GM18507 (cell line): ENCODE results near the gene HECTD1.
"Not testable (repeated sequence)": the region's sequence is repeated elsewhere in the genome, so short reads cannot be mapped to it uniquely, and the experiment has no call there.

Experiments
- DNase-seq: peaks from one replicate; pipeline ENCODE4 v3.0.0; 2011; ENCODE audit warnings: low read depth; ENCODE audit not compliant: insufficient read length; ENCODE audit errors: extremely low spot score
- FAIRE-seq: peaks from 2 replicates; lab custom pipeline; 2011; peaks lifted over from hg19 to GRCh38; lab: Jason Lieb, UNC

Gene HECTD1

DNA sequence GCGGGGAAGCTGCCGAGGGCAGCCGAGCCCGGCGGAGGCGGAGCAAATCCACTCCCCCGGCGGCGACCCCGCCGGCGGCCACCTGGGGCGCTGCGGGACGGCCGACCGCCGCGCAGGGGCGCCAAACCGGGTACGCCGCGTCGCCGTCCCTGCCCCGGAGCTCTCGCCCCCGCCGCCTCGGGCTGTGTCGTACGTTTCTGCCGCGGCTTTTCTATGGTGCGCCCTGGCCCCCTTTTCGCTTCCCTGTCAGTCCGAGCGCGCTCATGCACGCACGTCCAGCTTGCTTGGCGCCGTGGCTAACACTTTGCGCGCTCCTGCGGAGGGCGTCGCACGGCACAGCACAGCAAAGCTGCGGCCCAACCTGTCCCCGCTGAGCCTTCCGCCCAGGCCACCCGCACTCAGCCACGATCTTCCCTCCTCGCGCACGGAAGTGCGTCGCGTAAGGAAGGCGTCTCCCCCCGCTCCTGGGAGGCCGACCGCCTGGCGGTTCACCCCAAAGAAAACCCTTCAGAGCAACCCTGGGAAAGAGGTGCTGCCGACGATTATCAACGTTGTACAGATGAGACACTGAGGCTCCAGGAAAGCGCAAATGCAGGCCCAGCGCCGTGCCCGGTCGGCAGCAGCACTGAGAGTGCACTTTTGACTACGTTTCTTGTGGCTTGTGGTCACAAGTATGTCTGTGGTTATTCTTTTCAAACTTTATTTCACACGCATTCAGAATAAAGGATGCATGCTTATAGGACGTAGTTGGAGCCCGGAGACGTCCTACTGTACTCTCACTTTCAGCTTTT lies at the start of gene HECTD1:
TSS of gene HECTD1 (minus strand) at position 39 of the 791 bp plus-strand sequence. CDS start 1,857 bp downstream, outside the sequence.
- FAIRE-seq (peak; percentile 92), DNase-seq (peak; percentile 71)

DNA sequence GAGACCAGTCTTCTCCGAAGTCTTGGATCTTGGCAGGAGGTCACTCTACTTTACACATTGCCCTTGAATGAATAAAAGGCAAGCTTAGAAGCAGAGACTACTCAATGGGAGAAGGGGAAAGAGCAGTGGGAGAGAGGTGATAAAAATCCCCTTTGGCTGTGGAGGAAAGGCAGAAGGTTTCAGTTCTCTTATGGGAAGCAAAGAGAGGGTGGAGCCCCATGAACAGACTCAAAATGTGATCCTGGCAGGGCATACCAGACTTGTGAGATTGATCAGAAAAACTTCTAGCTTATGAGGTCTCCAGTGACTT lies 49.6 kb upstream of the HECTD1 start:
- FAIRE-seq (no peak), DNase-seq (no peak)

DNA sequence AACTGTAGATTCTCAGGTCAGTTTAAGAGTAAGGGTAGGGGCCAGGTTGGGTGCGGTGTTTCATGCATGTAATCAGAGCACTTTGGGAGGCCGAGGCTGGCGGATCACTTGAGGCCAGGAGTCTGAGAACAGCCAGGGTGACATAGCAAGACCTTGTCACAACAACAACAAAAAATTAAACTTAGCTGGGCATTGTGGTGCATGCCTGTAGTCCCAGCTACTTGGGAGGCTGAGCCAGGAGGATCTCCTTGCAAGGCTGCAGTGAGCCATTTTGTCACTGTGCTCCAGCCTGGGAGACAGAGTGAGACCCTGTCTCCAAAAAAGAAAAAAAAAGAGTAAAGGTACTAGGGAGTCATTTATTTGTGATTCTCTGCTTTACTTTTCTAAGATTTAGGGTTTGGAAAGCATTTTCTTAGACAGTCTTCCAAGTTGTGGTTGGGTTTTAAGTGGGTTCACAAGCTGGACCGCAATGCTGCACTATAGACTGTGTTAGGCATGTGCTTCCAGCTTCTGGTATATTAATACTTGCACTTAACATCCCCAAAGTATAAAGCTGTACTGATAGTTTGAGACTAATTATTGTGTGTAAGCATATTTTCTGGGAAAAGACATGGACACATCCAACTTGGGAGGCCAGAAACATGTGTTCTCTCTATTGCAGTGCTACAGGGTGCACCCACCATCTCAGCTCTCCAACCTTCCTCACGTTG lies 49.1 kb upstream of the HECTD1 start:
- no peak for FAIRE-seq

DNA sequence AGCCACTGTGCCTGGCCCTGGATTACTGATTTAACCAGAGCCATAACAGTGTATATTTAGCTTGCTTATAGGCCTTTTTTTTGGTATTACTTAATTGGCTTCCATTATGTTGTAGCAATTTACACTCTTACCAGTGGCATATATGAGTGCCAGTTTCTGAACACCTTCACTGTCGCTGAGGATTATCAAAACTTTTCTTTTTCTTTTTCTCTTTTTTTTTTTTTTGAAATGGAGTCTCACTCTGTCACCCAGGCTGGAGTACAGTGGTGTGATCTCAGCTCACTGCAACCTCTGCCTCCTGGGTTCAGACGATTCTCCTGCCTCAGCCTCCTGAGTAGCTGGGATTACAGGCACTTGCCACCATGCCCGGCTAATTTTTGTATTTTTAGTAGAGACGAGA lies 48.3 kb upstream of the HECTD1 start:
- FAIRE-seq, DNase-seq: not testable (repeated sequence)

More for the DNA sequence above, 49.1 kb upstream of the HECTD1 start:
- DNase-seq, result no peak

DNA sequence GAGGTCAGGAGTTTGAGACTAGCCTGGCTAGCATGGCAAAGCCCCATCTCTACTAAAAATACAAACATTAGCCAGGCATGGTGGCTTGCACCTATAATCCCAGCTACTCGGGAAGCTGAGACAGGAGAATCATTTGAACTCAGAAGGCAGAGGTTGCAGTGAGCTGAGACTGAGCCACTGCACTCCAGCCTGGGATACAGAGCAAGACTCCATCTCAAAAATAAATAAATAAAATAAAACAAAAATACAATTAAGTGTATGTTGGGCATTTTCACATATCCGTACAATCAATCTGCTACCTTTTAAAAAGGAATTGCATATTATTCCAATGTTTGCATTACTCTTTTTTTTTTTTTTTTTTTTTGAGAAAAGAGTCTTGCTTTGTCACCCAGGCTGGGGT lies 47.7 kb upstream of the HECTD1 start:
- DNase-seq, result no peak
- no peak for FAIRE-seq

DNA sequence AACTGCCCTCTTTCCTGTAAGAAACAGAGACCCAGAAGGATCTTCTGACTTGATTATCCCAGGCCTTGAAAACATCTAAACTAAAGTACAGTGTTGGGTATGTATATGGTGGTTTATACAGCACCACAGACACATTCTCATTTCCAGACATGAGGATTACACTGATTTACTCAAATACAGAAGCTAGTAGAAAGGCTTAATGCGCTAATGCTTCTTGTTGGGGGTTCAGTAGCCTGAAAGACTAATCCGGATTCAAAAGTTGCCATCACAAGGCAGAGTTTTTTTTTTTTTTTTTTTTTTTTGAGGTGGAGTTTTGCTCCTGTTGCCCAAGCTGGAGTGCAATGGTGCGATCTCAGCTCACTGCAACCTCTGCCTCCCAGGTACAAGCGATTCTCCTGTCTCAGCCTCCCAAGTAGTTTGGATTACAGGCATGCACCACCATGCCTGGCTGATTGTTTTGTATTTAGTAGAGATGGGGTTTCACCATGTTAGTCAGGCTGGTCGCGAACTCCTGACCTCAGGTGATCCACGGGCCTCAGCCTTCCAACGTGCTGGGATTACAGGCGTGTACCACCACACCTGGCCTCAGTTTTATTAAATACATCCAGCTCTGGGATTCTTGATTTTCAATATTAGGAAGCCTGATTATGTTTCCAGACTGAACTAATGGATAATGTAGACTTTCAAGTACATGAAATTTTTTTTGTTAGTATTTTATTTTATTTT lies 46.3 kb upstream of the HECTD1 start:
- DNase-seq, result no peak
- no peak for FAIRE-seq

DNA sequence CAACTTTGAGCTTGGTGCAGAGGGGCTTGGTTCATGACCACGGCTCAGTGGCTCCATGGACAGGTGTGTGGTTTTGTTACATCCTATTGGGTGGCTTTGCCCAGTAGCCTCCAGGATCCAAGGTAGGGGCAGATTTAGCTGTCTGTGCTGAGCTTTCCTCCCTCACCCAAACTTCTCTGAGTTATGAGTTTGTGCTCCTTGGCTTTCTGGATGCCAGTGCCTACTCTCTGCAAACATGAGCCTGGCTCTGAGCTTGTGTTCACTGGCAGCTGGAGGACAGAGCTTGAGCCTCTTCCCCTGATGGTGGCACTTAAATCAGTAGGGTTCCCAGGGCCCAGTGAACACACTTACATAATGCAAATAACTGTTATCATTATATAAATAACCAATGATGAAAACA lies 45.3 kb upstream of the HECTD1 start:
- FAIRE-seq (no peak), DNase-seq (no peak)

DNA sequence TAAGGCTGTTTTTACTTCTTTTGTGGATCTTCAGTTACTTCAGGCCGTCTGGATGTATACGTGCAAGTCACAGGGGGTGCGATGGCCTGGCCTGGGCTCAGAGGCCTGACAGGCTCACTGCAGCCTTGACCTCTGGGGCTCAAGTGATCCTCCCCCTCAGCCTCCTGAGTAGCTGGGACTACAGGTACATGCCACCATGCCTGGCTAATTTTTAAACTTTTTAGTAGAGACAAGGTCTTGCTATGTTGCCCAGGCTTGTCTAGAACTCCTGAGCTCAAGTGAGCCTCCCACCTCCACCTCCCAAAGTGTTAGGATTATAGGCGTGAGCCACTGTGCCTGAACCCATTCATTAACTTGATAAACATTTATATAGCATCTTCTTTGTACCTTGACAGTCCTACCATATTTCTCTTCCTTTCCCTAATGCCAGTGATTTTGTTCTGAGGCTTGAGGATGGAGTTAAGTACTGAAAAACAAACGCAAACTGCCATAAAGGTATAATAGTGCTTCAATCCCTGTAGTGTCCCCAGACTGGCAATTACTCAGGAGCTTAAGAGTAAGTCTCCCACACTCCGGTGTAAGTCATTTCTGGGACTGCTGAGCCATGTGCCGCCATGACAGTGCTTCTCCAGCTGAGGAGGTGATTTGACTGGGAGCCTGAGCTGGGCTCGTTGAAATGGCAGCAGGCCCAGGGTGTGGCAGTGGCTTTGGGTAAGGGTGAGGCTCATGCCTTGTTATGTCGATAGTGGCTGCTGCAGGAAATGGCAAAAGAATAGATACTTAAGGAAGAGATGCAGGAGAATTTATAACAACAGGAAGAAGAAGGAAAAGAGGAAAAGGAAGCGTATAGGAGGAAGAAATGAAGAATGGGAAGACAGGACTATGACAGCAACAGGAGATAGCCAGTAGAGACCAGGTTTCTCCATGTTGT lies 43.7 kb upstream of the HECTD1 start:
- DNase-seq (no peak), FAIRE-seq (no peak)

DNA sequence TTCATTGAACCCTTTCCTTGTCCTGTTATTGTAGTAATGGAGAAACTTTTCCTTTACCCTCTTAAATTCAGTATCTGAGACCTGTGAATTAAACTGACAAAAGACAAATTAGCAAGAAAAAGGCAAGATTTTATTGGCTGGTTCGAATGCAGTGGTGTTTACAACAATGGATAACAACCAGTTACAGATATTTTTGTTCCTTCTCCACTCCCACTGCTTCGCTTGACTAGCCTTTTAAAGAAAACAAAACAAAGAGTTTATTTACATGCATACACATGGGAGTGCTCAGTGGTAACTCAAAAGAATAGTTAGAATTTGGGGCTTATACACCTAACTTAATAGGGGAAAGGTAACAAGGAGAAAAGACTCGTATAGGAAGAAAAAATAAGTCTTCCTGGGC lies 37.0 kb upstream of the HECTD1 start:
- no peak for FAIRE-seq

DNA sequence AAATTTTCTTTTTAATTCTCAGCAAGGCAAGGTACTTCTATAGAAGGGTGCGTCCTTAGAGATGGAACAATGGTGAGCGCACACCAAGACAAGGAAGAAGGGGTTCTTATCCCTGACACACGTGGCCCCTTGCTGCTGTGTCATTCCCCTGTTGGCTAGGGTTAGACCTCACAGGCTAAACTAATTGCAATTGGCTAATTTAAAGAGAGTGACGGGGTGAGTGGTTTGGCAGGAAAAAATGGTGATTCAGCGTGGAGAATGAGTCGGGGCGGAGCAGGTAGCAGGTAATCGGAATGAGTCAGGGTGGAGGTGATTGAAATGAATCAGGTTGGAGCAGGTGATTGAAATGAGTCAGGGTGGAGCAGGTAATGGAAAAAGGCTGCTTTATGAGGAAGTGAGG lies 36.3 kb upstream of the HECTD1 start:
- no peak for FAIRE-seq
- DNase-seq, result no peak

More for the DNA sequence above, 37.0 kb upstream of the HECTD1 start:
- no peak for DNase-seq

DNA sequence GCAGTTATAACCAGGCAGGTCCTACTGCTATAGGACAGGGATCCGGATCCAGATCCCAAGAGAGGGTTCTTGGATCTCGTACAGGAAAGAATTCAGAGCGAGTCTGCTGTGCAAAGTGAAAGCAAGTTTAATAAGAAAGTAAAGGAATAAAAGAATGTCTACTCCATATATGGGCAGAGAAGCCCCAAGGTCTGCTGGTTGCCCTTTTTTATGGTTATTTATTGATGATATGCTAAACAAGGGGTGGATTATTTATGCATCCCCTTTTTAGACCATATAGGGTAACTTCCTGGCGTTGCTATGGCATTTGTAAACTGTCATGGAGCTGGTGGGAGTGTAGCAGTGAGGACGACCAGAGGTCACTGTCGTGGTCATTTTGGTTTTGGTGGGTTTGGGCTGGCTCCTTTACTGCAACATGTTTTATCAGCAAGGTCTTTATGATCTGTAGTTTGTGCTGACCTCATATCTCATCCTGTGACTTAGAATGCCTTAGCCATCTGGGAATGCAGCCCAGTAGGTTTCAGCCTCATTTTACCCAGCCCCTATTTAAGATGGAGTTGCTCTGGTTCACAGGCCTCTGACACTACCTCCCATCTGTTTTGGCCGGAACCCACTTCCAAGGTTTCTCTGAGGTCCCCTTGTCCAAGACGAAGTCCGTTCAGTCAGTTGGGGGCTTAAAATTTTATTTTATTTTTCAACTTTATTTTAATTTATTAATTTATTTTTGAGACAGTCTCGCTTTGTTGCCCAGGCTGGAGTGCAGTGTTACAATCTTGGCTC lies 34.8 kb upstream of the HECTD1 start:
- DNase-seq, FAIRE-seq: not testable (repeated sequence)

DNA sequence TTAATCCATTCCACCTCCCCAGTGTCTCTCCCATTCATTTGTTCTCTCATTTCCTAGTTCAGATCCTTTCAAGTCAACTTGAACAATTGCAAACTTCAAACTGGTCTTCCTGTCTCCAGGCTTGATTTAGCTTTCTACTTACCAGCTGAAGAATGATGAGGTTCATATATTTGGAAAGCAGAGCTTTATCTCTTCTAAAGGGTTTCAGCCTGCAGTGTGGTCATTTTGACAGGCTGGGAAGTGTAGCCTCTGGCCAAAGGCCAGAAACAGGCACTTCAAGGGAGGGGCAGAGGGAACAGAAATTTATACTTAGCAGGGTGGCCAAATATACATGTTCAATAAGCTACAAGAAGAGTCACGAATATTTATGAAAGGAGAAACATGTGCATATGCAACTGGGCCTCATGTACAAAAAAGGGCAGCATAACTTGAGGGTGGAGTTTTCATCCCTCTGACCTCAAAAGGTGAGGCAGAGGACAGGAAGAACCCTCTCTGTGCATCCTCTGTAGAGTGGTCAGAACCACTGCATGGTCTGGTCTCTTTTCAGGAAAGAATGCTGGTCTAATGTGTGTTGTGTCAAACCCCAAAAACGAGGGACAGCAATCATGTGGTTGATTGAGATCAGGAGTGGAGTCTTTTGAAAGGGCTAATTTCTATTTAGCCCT lies 34.0 kb upstream of the HECTD1 start:
- no peak for FAIRE-seq
- no peak for DNase-seq

DNA sequence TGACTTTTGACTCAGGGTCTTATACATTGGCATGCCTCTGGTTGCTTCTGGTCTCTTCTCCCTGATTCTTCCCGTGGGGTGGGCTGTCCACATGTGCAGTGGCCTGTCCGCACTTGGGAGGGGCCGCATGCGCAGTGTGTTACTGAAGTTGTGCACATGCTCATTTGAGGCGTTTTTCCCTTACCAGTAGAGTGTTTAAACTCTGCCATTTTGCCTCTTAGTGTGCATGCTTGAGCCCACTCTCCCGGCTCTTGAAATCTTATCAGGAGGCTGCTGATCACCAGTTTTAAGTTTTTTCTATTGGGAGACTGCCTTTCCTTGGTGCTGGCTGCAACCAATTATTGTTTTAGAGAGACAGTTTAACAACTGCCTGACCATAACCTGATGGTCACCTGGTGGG lies 32.1 kb upstream of the HECTD1 start:
- no peak for FAIRE-seq
- no peak for DNase-seq

DNA sequence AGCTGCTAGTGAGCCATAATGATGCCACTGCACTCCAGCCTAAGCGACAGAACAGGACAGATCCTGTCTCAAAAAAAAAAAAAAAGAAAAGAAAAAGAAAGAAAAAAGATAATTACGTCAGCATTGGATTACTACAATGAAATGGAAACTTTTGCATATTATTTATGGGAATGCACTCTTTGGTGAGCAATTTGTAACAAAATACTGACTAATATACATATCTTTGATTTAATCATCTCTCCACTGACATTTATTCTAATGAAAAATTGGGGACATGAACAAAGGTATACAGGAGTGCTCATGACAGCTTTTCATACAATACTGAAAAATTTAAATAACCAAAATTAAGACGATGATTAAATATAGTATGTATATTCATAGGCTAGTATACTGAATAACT lies 27.9 kb upstream of the HECTD1 start:
- FAIRE-seq (no peak), DNase-seq (no peak)

DNA sequence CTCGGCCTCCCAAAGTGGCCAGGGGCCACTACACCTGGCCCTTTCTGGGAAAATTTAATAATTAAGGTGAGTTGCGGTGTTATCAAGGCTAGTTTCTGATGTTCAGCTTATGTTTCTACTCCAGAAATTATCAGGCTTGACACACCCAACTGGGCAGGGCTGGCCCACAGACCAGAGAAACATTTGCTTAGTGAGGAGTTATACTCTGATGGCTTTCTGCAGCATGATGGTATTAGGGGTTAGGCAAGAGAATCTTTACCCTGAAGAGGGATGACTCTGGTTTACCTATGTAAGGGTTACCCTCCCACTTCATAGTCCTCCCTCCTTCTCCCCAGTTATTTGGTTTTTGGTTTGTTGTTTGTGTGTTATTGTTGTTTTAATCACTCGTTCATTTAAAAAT lies 24.5 kb upstream of the HECTD1 start:
- no peak for DNase-seq
- FAIRE-seq, result no peak

DNA sequence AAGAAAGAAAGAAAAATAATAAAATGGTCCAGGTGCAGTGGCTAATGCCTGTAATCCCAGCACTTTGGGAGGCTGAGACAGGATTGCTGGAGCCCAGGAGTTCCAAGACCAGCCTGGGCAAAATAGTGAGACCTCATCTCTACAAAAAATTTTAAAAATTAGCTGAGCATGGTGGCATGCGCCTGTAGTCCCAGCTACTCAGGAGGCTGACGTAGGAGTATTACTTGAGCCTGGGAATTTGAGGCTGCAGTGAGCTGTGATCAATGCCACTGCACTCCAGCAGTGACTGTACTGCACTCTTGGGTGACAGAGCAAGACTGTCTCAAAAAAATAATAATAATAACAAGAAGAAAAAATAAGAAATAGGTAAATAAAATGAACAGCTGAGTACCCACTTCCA lies 23.7 kb upstream of the HECTD1 start:
- FAIRE-seq, DNase-seq: not testable (repeated sequence)

DNA sequence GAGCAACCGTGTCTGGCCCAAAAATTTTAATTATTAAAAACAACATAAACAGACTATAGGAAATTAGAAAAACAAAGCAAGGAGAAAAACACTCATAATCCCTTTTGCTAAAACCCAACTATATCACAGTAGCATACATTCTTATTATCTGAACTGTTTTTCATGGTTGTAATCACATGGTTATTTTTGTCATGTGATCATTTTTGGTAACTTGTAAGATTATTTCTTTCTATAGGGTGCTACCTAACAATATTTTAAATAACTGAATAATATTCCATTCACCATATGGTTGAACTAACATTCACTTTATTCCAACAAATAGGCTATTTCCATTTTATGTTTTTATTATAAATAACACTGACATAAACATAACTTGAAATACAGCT lies 23.0 kb upstream of the HECTD1 start:
- DNase-seq (no peak), FAIRE-seq (no peak)
